Measurements from ENCODE around the gene COL4A3.

DNA sequence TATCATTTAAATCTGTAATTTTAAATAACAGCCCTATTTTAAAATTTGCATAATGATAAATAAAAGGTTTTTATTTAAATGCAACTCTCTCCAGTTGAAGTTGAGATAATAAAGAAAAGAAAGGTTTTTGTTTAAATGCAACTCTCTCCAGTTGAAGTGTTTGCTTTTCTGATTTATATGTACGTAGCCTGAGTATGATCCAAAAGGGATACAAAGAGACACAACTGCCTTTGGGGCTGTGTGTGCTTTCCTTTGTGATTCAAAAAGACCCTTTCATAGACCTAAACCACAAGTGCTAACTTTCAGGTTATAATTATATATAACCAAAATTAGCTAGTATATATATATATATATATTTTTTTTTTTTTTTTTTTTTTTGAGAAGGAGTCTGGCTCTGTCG, 84.5 kb downstream of the COL4A3 start:
- TF ChIP-seq POLR2AphosphoS5 (IDR thresholded peaks at IDR 0.05; ENCODE audit: low read depth, low read length) (no peak), POLR2A (IDR thresholded peaks at IDR 0.05; ENCODE audit: low read depth, low read length) (no peak), TAF1 (IDR thresholded peaks at IDR 0.05; ENCODE audit: low read depth, low read length) (no peak), SPI1 (IDR thresholded peaks at IDR 0.05; ENCODE audit: low read depth, low read length) (no peak), POU2F2 (IDR thresholded peaks at IDR 0.05; ENCODE audit: low read depth, low read length) (no peak)

Measured in GM12891 (cell line).